ENCODE results near the gene RAP1B. TPM values are rescaled to one million over a fixed set of nuclear protein-coding genes. Genes with fewer than 3 reads are reported as not detected.

The RAP1B gene
- total RNA-seq, 4 donors from 2014 or later = 133 to 232 (median 193) TPM

- intact Hi-C loops (cut with DNase I) = loop anchor here (10.0 kb wide), 1 partner anchor 249 kb away; no protein-coding TSS in a partner anchor
- Histone ChIP-seq H3K27ac (peak overlapping the region in 2 of 3 donors; percentile 95 to 98), H3K4me1 (peaks cover 40 to 43% of the 10 kb centered on the region in 2 donors), H3K36me3 (no peaks in the 10 kb centered on the region), H3K9me3 (no peaks in the 10 kb centered on the region), H3K27me3 (no peaks in the 10 kb centered on the region), H3K4me3 (replicated peaks in 1 of 3) (no peak overlapping the region)
- no peak for TF ChIP-seq CTCF (IDR thresholded peaks at IDR 0.05)
- no peak for TF ChIP-seq POLR2A (IDR thresholded peaks at IDR 0.05)
- DNase-seq = no peak
- WGBS, 2 donors = 89% methylated on average over 18 of the region's 18 CpGs
Observed at GRCh38 chr12:68613209-68613904, 2.7 kb downstream of the RAP1B start.

GRCh38 chr12:68614105-68614679 lies 3.5 kb downstream of the RAP1B start:
- Histone ChIP-seq H3K9me3 (no peaks in the 10 kb centered on the region), H3K4me1 (peaks cover 48 to 51% of the 10 kb centered on the region in 2 donors), H3K27ac (no peak overlapping the region), H3K36me3 (no peaks in the 10 kb centered on the region), H3K27me3 (no peaks in the 10 kb centered on the region), H3K4me3 (replicated peaks in 1 of 3) (no peak overlapping the region)
- 75 to 78% methylated on average over 5 of the region's 5 CpGs for WGBS, 2 donors
- intact Hi-C loops (cut with DNase I) = loop anchor here (10.0 kb wide), 1 partner anchor 249 kb away; no protein-coding TSS in a partner anchor
- no peak for TF ChIP-seq CTCF (IDR thresholded peaks at IDR 0.05)
- no peak for TF ChIP-seq POLR2A (IDR thresholded peaks at IDR 0.05)
- no peak for DNase-seq

- DNase-seq = no peak
- Histone ChIP-seq H3K9me3 (no peaks in the 10 kb centered on the region), H3K4me3 (replicated peaks in 1 of 3) (no peak overlapping the region), H3K27ac (no peak overlapping the region), H3K36me3 (no peaks in the 10 kb centered on the region), H3K4me1 (peaks cover 48 to 53% of the 10 kb centered on the region in 2 donors), H3K27me3 (no peaks in the 10 kb centered on the region)
- TF ChIP-seq POLR2A (IDR thresholded peaks at IDR 0.05) (no peak), CTCF (IDR thresholded peaks at IDR 0.05) (no peak)
- 57 to 71% methylated on average over 2 of the region's 2 CpGs for WGBS, 2 donors
- intact Hi-C loops (cut with DNase I) = loop anchor here (10.0 kb wide), 1 partner anchor 250 kb away; no protein-coding TSS in a partner anchor
Observed at GRCh38 chr12:68614769-68615168, 4.1 kb downstream of the RAP1B start.

GRCh38 chr12:68617160-68617926 lies 6.6 kb downstream of the RAP1B start:
- H3K9me3 ChIP-seq = no peaks in the 10 kb centered on the region
- H3K36me3 ChIP-seq = no peaks in the 10 kb centered on the region
- TF ChIP-seq POLR2A (IDR thresholded peaks at IDR 0.05) (no peak), CTCF (IDR thresholded peaks at IDR 0.05) (no peak)
- no peak for DNase-seq
- 72 to 86% methylated on average over 4 of the region's 4 CpGs for WGBS, 2 donors
- intact Hi-C loops (cut with DNase I) = loop anchor here (10.0 kb wide), 1 partner anchor 253 kb away; no protein-coding TSS in a partner anchor
- no peak overlapping the region for H3K4me3 ChIP-seq (replicated peaks in 1 of 3)
- H3K4me1 ChIP-seq = peaks cover 58 to 63% of the 10 kb centered on the region in 2 donors
- H3K27ac ChIP-seq = no peak overlapping the region
- H3K27me3 ChIP-seq = no peaks in the 10 kb centered on the region

Data from thyroid gland (tissue), 4 donors.